MCF 10A (cell line): Measurements from ENCODE around the gene IKBKG. TPM values are rescaled to one million over a fixed set of nuclear protein-coding genes. Genes with fewer than 3 reads are reported as not detected.

Source experiments
- BruUV-seq: library from RNA; stranded (reverse); fragments of 400-500 nt; replicated peaks from 2 replicates; lab custom pipeline; 2021; lab: Mats Ljungman, UMichigan
- CTCF ChIA-PET: fragments of 300-600 bp; sonication (Branson Sonifier 250); formaldehyde crosslinking; extraction: SDS; loops from one replicate; lab custom pipeline; 2021; ENCODE audit warnings: antibody characterized with exemption, inconsistent platforms; lab: Yijun Ruan, JAX
- POLR2A ChIA-PET: fragments of 300-600, 350-650 bp; sonication (Branson Sonifier 250); formaldehyde crosslinking; extraction: SDS; loops from one replicate; lab custom pipeline; 2020; ENCODE audit warnings: antibody characterized with exemption, inconsistent platforms; lab: Yijun Ruan, JAX
- DNase-seq: peaks from one replicate; pipeline ENCODE4 v3.0.0-alpha.2; 2018; ENCODE audit not compliant: unreplicated experiment
- H3K27ac Mint-ChIP-seq: one replicate; pipeline ENCODE4 v1.8.0; 2022; ENCODE audit warnings: mild to moderate bottlenecking, low read depth, mixed read lengths; ENCODE audit not compliant: unreplicated experiment
- H3K27me3 Mint-ChIP-seq: one replicate; pipeline ENCODE4 v1.8.0; 2022; ENCODE audit warnings: mixed read lengths; ENCODE audit not compliant: insufficient read depth, unreplicated experiment
- H3K36me3 Mint-ChIP-seq: one replicate; pipeline ENCODE4 v1.8.0; 2022; ENCODE audit warnings: mild to moderate bottlenecking, moderate library complexity, mixed read lengths; ENCODE audit not compliant: insufficient read depth, unreplicated experiment
- H3K4me1 Mint-ChIP-seq: one replicate; pipeline ENCODE4 v1.8.0; 2022; ENCODE audit warnings: mixed read lengths; ENCODE audit not compliant: insufficient read depth, unreplicated experiment
- H3K4me3 Mint-ChIP-seq: one replicate; pipeline ENCODE4 v1.8.0; 2022; ENCODE audit warnings: mild to moderate bottlenecking, moderate library complexity, mixed read lengths; ENCODE audit not compliant: unreplicated experiment
- H3K9me3 Mint-ChIP-seq: one replicate; pipeline ENCODE4 v1.8.0; 2022; ENCODE audit warnings: mixed read lengths; ENCODE audit not compliant: unreplicated experiment
- intact Hi-C: fragments of 100-400 bp; cut with micrococcal nuclease; formaldehyde crosslinking; loops from 2 replicates; pipeline ENCODE4 v1.14.1; 2022
- total RNA-seq: library from RNA; stranded (reverse); gene quantifications from 2 replicates; pipeline ENCODE4 v1.2.3, GENCODE V29; 2022
- TF ChIP-seq, protein P1 (sequence below): fragments of 200-600 bp; IDR thresholded peaks from one replicate; pipeline ENCODE4 v1.8.0; 2022; ENCODE audit warnings: antibody characterized with exemption, mild to moderate bottlenecking; ENCODE audit not compliant: unreplicated experiment

The IKBKG gene
- total RNA-seq, 1 experiment from 2014 or later, result 29.3 TPM

DNA sequence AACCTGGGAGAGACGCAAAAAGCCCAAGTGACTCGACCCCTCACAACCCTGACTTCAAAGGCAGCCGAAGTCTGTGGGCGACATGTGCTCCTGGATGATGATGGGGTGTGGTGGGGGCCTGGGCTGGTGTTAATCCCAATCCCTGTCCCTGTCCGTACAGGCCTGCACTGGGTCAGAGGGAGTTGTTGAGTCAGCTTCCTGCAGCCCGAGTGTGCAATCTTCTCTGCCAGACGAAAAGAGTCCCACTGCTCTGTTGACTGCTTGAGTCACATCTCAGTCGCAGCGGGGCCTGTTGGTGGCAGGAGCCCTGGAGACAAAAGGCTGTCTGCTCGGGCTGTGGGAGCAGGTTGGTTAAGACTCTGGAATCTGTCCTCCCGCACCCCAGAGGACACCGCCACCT lies 41.7 kb upstream of the IKBKG start:
- Mint-ChIP-seq H3K4me3 (no peak overlapping the region), H3K27ac (no peak overlapping the region), H3K27me3 (peaks cover 21% of the 10 kb centered on the region), H3K36me3 (peaks cover 13% of the 10 kb centered on the region), H3K4me1 (no peaks in the 10 kb centered on the region), H3K9me3 (peaks cover 15% of the 10 kb centered on the region)
- no TSS peak for BruUV-seq
- ChIA-PET CTCF (no interaction called here), POLR2A (no interaction called here)
- TF ChIP-seq, protein P1, sequence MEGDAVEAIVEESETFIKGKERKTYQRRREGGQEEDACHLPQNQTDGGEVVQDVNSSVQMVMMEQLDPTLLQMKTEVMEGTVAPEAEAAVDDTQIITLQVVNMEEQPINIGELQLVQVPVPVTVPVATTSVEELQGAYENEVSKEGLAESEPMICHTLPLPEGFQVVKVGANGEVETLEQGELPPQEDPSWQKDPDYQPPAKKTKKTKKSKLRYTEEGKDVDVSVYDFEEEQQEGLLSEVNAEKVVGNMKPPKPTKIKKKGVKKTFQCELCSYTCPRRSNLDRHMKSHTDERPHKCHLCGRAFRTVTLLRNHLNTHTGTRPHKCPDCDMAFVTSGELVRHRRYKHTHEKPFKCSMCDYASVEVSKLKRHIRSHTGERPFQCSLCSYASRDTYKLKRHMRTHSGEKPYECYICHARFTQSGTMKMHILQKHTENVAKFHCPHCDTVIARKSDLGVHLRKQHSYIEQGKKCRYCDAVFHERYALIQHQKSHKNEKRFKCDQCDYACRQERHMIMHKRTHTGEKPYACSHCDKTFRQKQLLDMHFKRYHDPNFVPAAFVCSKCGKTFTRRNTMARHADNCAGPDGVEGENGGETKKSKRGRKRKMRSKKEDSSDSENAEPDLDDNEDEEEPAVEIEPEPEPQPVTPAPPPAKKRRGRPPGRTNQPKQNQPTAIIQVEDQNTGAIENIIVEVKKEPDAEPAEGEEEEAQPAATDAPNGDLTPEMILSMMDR, result no peak
- intact Hi-C loops, result no loop called here
- DNase-seq, result peak; percentile 57

- Mint-ChIP-seq H3K4me3 (no peak overlapping the region), H3K4me1 (no peaks in the 10 kb centered on the region), H3K27me3 (peaks cover 21% of the 10 kb centered on the region), H3K9me3 (peaks cover 15% of the 10 kb centered on the region), H3K27ac (no peak overlapping the region), H3K36me3 (peaks cover 17% of the 10 kb centered on the region)
- intact Hi-C loops, result no loop called here
- ChIA-PET POLR2A (interaction anchor here (0.7 to 1.0 kb wide), 2 partner anchors 9 to 16 kb away, joined by 3 to 4 read pairs; partner anchors contain the start of genes FAM3A and SLC10A3), CTCF (no interaction called here)
- BruUV-seq, result no TSS peak
- TF ChIP-seq, protein P1, result no peak
- DNase-seq, result no peak
Observed at GRCh38 chrX:154506483-154507332, 40.7 kb upstream of the IKBKG start.

DNA sequence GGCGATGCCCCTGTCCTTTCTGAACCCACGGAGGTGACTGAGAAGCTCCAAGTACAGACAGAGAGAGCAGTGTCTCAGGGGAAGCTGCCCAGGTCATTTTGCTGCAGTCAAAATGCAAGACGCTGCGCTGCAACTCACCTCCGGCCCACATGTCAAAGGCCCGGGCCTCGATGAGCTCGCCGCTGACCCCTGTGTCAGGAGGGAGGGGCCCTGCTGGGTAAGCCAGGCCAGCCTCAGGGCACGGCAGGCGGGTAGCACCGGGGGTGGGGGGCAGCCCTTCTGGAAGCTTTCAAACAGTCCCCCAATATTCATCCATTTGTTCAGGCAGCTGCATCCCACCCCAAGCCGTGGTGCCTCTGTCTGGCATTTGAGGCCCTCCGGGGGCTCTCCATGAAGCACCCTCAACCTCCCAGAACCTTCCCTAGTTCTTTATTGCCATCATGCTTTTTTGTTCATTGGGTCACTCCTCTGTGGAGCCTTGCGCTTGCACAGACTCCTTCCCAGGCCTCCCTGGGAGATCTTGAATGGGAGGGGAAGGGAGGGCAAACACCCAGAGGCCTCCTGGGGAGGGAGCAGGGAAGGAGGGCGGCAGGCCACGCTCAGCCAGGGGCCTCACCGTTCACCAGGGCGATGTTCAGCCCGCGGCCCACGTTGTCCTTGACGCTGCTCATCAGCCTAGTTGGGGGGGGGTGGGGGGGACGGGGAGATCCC lies 39.6 kb upstream of the IKBKG start:
- Mint-ChIP-seq H3K36me3 (peaks cover 17% of the 10 kb centered on the region), H3K4me1 (no peaks in the 10 kb centered on the region), H3K4me3 (no peak overlapping the region), H3K9me3 (peaks cover 15% of the 10 kb centered on the region), H3K27me3 (peaks cover 21% of the 10 kb centered on the region), H3K27ac (no peak overlapping the region)
- POLR2A ChIA-PET, result interaction anchor here (0.7 to 1.4 kb wide), 3 partner anchors 8 to 17 kb away, joined by 3 to 4 read pairs (median 3); partner anchors contain the start of genes FAM3A and SLC10A3
- no TSS peak for BruUV-seq
- intact Hi-C loops, result no loop called here
- CTCF ChIA-PET, result no interaction called here
- no peak for DNase-seq
- TF ChIP-seq, protein P1, result no peak

DNA sequence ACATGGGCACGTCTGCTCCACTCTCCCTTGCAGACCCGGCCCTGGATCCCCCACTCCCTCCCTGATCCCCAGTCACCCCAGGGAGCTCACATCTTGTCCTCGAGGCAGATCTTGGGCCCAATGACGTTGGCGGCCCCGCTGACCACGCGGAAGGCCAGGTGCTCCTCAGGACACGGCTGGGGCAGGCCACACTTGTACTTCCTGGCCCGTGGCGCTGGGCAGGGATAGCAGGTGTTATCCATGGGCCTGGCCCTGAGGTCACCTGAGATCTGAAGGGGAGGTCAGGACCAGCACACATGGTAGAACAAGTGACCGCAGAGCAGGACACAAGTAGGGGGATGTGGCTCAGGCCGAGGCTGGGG lies 39.1 kb upstream of the IKBKG start:
- ChIA-PET CTCF (no interaction called here), POLR2A (interaction anchor here (1.4 kb wide), 1 partner anchor 9 kb away, joined by 3 read pairs; no protein-coding TSS in a partner anchor)
- no peaks in the 10 kb centered on the region for H3K4me1 Mint-ChIP-seq
- no peak overlapping the region for H3K27ac Mint-ChIP-seq
- no peak for DNase-seq
- peaks cover 17% of the 10 kb centered on the region for H3K36me3 Mint-ChIP-seq
- H3K27me3 Mint-ChIP-seq, result peaks cover 23% of the 10 kb centered on the region
- BruUV-seq, result no TSS peak
- H3K4me3 Mint-ChIP-seq, result no peak overlapping the region
- intact Hi-C loops, result no loop called here
- TF ChIP-seq, protein P1, result no peak
- H3K9me3 Mint-ChIP-seq, result peaks cover 15% of the 10 kb centered on the region
